Ovary (tissue), 3 donors: Measurements from ENCODE around the gene SERPINF2.

ENCODE experiments used
- EP300 ChIP-seq: sonication (generic); formaldehyde crosslinking; IDR thresholded peaks from one replicate; pipeline ENCODE4 v1.6.1; 2017; ENCODE audit warnings: antibody characterized with exemption
- POLR2A ChIP-seq: fragments of 450-650 bp; IDR thresholded peaks from one replicate; pipeline ENCODE4 v1.6.1; 2017; ENCODE audit warnings: antibody characterized with exemption, mild to moderate bottlenecking, moderate library complexity
- TF ChIP-seq, protein P1 (sequence below), 3 donors: fragments of 450-650 bp in 2 of 3; fragments of 200-600 bp in 1 of 3; IDR thresholded peaks; one replicate each; pipeline versions ENCODE4 v1.5.1 to v1.8.0; 2016 to 2022; ENCODE audit warnings: antibody characterized with exemption in 3 of 3, mild to moderate bottlenecking in 1 of 3
- donor health status: DM: no; HTN: no; CAD: no.

DNA sequence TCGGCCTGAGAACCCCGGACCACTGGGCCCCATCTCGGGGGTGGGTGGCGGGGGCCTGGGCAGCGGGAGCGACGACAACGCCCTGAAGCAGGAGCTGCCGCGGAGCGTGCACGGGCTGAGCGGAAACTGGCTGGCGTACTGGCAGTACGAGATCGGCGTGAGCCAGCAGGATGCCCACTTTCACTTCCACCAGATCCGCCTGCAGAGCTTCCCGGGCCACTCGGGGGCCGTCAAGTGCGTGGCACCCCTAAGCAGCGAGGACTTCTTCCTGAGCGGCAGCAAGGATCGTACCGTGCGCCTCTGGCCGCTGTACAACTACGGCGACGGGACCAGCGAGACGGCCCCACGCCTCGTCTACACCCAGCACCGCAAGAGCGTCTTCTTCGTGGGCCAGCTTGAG, 8.9 kb upstream of the SERPINF2 start:
- TF ChIP-seq, protein P1, sequence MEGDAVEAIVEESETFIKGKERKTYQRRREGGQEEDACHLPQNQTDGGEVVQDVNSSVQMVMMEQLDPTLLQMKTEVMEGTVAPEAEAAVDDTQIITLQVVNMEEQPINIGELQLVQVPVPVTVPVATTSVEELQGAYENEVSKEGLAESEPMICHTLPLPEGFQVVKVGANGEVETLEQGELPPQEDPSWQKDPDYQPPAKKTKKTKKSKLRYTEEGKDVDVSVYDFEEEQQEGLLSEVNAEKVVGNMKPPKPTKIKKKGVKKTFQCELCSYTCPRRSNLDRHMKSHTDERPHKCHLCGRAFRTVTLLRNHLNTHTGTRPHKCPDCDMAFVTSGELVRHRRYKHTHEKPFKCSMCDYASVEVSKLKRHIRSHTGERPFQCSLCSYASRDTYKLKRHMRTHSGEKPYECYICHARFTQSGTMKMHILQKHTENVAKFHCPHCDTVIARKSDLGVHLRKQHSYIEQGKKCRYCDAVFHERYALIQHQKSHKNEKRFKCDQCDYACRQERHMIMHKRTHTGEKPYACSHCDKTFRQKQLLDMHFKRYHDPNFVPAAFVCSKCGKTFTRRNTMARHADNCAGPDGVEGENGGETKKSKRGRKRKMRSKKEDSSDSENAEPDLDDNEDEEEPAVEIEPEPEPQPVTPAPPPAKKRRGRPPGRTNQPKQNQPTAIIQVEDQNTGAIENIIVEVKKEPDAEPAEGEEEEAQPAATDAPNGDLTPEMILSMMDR (IDR thresholded peaks at IDR 0.05): no peak
- TF ChIP-seq POLR2A (no peak), EP300 (no peak)
